ENCODE results near the gene MARK4.

Gene MARK4

DNA sequence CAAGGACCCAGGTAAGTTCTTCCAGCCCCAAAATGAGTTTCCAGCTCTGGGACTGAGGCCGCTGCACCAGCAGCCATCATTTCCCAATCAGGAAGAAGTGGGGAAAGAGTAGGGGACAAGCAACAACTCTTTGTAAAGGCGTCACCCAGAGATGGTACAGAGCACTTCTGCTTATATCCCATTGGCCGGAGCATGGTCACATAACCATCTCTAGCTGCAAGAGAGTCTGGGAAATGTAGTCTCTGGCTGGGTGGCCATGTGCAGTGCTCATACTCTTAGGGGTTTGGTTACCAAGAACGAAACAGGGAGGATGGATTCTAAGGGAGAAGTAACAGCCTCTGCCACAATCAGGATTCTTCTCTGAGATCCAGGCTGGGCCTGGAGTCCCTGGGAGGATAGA, 45.3 kb downstream of the MARK4 start:
- TF ChIP-seq CTCF (conservative IDR thresholded peaks at IDR 0.05; ENCODE audit: low read length) = no peak
- no peak overlapping the region for H3K4me3 ChIP-seq (ENCODE audit: low read length)
- no peak for DNase-seq (ENCODE audit: low read depth)

- no peak overlapping the region for H3K4me3 ChIP-seq (ENCODE audit: low read length)
- no peak for DNase-seq (ENCODE audit: low read depth)
- no peak for TF ChIP-seq CTCF (conservative IDR thresholded peaks at IDR 0.05; ENCODE audit: low read length)
Measured at GRCh38 chr19:45297674-45298073, 46.6 kb downstream of the MARK4 start.

DNA sequence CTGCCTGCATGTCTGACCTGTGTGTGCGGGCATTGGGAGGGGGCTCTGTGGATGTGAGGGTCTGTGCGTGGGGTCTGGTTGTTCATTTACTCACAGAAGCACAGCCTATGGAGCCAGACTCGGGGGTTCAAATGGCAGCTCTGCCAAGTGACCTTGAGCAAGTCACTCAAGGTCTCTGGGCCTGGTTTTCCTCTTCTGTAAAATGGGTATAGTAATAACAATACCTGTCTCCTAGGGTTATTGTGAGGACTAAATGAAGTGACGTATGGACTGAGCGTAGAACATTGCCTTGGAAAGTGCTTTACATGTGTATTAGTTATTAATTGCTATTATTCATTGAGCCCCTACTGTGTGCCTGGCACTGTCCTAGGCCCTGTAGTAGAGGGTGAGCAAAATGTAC, 47.2 kb downstream of the MARK4 start:
- no peak for DNase-seq (ENCODE audit: low read depth)
- no peak overlapping the region for H3K4me3 ChIP-seq (ENCODE audit: low read length)
- no peak for TF ChIP-seq CTCF (conservative IDR thresholded peaks at IDR 0.05; ENCODE audit: low read length)

- DNase-seq (ENCODE audit: low read depth) = no peak
- no peak for TF ChIP-seq CTCF (conservative IDR thresholded peaks at IDR 0.05; ENCODE audit: low read length)
- H3K4me3 ChIP-seq (ENCODE audit: low read length) = no peak overlapping the region
Measured at GRCh38 chr19:45299719-45300118, 48.6 kb downstream of the MARK4 start.

- DNase-seq (ENCODE audit: low read depth) = no peak
- no peak for TF ChIP-seq CTCF (conservative IDR thresholded peaks at IDR 0.05; ENCODE audit: low read length)
- H3K4me3 ChIP-seq (ENCODE audit: low read length) = no peak overlapping the region
Measured at GRCh38 chr19:45302416-45302815, 51.3 kb downstream of the MARK4 start.

DNA sequence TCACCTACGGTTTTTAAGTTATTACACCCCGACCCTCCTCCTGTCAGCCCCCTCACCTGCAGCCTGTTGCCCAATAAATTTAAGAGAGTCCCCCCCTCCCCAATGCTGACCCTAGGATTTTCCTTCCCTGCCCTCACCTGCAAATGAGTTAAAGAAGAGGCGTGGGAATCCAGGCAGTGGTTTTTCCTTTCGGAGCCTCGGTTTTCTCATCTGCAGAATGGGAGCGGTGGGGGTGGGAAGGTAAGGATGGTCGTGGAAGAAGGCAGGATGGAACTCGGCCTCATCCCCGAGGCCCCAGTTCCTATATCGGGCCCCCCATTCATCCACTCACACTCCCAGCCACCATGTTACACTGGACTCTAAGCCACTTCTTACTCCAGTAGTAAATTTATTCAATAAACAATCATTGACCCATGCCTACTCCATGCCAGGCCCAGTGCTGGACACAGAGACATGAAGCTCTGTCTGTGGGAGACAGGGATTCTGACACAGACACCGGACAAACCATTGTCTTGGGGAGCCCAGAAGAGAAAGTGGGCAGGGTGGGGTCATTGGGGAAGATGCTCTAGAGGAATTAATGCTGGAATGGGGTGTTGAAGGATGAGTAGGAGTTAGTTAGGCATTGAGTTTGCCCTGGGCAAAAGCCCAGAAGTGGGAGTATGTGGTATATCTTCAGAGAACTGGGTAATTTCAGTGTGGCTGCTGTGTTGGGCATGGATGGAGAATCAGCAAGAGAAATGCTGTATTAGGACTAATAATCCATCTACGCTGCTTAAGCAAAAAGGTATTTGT, 52.4 kb downstream of the MARK4 start:
- no peak for TF ChIP-seq CTCF (conservative IDR thresholded peaks at IDR 0.05; ENCODE audit: low read length)
- DNase-seq (ENCODE audit: low read depth) = no peak

GRCh38 chr19:45304141-45304926, 53.3 kb downstream of the MARK4 start:
- no peak for TF ChIP-seq CTCF (conservative IDR thresholded peaks at IDR 0.05; ENCODE audit: low read length)
- no peak overlapping the region for H3K4me3 ChIP-seq (ENCODE audit: low read length)
- no peak for DNase-seq (ENCODE audit: low read depth)

More for the DNA sequence above, 52.4 kb downstream of the MARK4 start:
- H3K4me3 ChIP-seq (ENCODE audit: low read length) = no peak overlapping the region

All from AG10803 (cell line).